HL-60 (cell line): ENCODE data around the gene LSAMP.

Experiments
- DNase-seq, 2 experiments: peaks; one replicate each; pipeline ENCODE4 v3.0.0-alpha.2; 2010 to 2020; ENCODE audit warnings: low read depth in 1 of 2, low spot score in 1 of 2
- H3K27ac ChIP-seq: fragments of 250-450 bp; sonication (Bioruptor Pico); replicated peaks from 2 replicates; pipeline ENCODE4 v1.5.1; 2020; ENCODE audit warnings: mild to moderate bottlenecking, moderate library complexity
- H3K27me3 ChIP-seq: fragments of 250-450 bp; sonication (Bioruptor Pico); 2 replicates; pipeline ENCODE4 v1.5.1; 2021; ENCODE audit warnings: mild to moderate bottlenecking, moderate library complexity; ENCODE audit not compliant: insufficient read depth, poor library complexity, severe bottlenecking
- H3K4me3 ChIP-seq: replicated peaks from 2 replicates; pipeline ENCODE4 v1.5.1; 2011; ENCODE audit warnings: mild to moderate bottlenecking, control low read depth, low read length; ENCODE audit not compliant: insufficient read depth
- GABPA ChIP-seq: IDR thresholded peaks from 2 replicates; pipeline ENCODE4 v1.6.1; 2012; ENCODE audit warnings: low read depth
- POLR2AphosphoS5 ChIP-seq: IDR thresholded peaks from 2 replicates; pipeline ENCODE4 v1.6.1; 2012; ENCODE audit warnings: low read depth
- SPI1 ChIP-seq: IDR thresholded peaks from 2 replicates; pipeline ENCODE4 v1.6.1; 2012; ENCODE audit warnings: low read depth, mild to moderate bottlenecking, borderline replicate concordance
- TF ChIP-seq, protein P1 (sequence below): IDR thresholded peaks from 2 replicates; pipeline ENCODE4 v1.6.1; 2012; ENCODE audit warnings: low read depth; ENCODE audit not compliant: insufficient replicate concordance
- TF ChIP-seq, protein P2 (sequence below): IDR thresholded peaks from one replicate; pipeline ENCODE4 v1.5.1; 2011; ENCODE audit warnings: low read length, control low read depth, inconsistent platforms; ENCODE audit not compliant: insufficient read depth

The LSAMP gene

DNA sequence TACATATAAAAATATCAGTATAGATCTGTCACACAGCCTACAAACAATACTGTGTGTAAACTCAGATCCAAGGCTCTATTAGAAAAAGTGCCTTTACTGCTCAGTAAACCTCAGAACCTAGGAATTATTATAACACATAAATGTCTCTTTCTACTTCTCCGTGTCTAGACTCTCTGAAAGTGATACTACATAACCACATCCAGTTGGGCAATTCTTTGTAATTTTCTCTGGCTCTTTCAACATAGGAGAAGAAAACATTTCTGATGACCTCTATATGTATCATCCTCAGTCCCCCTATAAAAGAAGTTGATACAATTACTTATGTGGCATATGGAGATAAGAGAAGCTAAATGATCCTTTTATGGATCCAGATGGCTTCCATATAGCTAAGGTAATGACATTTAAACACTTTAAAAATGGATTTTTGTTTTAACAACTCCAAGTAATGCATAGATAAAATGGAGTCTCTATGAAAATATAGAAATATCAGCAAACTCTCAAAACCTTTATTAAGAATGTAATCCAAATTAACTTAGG, 104.5 kb downstream of the LSAMP start:
- Histone ChIP-seq H3K27ac (no peak overlapping the region), H3K27me3 (no peaks in the 10 kb centered on the region), H3K4me3 (no peak overlapping the region)
- DNase-seq, result no peak
- TF ChIP-seq GABPA (no peak), SPI1 (no peak)
- TF ChIP-seq, protein P1, sequence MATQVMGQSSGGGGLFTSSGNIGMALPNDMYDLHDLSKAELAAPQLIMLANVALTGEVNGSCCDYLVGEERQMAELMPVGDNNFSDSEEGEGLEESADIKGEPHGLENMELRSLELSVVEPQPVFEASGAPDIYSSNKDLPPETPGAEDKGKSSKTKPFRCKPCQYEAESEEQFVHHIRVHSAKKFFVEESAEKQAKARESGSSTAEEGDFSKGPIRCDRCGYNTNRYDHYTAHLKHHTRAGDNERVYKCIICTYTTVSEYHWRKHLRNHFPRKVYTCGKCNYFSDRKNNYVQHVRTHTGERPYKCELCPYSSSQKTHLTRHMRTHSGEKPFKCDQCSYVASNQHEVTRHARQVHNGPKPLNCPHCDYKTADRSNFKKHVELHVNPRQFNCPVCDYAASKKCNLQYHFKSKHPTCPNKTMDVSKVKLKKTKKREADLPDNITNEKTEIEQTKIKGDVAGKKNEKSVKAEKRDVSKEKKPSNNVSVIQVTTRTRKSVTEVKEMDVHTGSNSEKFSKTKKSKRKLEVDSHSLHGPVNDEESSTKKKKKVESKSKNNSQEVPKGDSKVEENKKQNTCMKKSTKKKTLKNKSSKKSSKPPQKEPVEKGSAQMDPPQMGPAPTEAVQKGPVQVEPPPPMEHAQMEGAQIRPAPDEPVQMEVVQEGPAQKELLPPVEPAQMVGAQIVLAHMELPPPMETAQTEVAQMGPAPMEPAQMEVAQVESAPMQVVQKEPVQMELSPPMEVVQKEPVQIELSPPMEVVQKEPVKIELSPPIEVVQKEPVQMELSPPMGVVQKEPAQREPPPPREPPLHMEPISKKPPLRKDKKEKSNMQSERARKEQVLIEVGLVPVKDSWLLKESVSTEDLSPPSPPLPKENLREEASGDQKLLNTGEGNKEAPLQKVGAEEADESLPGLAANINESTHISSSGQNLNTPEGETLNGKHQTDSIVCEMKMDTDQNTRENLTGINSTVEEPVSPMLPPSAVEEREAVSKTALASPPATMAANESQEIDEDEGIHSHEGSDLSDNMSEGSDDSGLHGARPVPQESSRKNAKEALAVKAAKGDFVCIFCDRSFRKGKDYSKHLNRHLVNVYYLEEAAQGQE, result no peak

DNA sequence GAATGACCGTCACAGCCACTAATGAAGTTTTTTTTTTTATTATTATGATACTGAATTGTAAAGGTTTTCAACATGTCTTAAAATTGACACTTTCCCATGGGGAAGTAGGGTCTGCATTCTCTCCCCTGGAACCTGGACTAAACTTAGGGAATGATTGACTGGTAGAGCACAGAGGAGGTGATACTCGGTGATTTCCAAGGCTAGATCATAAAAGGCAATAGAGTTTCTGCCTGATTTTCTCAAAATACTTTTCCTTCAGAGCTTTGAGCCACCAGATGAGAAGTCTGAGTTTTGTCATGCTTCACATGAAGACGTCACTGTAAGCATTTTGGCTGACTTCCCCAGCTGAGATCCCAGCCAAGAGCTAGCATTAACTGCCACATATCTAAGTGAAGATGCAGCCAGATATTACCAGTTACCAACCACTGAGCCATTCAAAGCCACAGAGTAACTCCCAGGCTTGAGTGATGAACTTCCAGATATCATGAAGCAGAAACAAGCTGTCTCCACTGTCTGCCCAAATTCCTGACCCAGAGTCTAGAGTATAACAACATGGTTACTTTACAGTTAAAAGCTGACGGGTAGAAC, 105.8 kb downstream of the LSAMP start:
- TF ChIP-seq GABPA (no peak), POLR2AphosphoS5 (no peak), SPI1 (no peak)
- TF ChIP-seq, protein P1, result no peak
- TF ChIP-seq, protein P2, sequence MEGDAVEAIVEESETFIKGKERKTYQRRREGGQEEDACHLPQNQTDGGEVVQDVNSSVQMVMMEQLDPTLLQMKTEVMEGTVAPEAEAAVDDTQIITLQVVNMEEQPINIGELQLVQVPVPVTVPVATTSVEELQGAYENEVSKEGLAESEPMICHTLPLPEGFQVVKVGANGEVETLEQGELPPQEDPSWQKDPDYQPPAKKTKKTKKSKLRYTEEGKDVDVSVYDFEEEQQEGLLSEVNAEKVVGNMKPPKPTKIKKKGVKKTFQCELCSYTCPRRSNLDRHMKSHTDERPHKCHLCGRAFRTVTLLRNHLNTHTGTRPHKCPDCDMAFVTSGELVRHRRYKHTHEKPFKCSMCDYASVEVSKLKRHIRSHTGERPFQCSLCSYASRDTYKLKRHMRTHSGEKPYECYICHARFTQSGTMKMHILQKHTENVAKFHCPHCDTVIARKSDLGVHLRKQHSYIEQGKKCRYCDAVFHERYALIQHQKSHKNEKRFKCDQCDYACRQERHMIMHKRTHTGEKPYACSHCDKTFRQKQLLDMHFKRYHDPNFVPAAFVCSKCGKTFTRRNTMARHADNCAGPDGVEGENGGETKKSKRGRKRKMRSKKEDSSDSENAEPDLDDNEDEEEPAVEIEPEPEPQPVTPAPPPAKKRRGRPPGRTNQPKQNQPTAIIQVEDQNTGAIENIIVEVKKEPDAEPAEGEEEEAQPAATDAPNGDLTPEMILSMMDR, result no peak
- no peak for DNase-seq
- H3K4me3 ChIP-seq, result no peak overlapping the region
- H3K27me3 ChIP-seq, result no peaks in the 10 kb centered on the region
- H3K27ac ChIP-seq, result no peak overlapping the region

DNA sequence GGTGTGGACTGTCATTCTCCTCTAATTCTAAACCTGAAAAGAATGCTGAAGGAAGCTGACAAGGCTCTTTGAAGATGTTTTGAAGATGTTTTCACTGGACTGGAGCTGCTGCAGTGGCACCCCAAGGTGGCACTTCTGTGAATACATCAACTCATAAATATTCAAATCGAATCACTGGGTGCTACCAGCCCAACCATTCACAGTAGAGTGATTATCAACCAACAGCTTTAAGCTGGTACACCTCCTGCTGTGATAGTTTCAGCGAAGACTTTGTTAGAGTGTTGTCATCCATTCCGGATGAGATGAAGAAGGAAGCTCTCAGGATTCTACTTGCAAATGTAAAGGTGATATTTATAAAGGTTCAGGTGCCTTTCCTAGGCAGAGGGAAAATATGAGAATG, 106.6 kb downstream of the LSAMP start:
- Histone ChIP-seq H3K4me3 (no peak overlapping the region), H3K27me3 (no peaks in the 10 kb centered on the region), H3K27ac (no peak overlapping the region)
- TF ChIP-seq SPI1 (no peak), GABPA (no peak), POLR2AphosphoS5 (no peak)
- TF ChIP-seq, protein P1, result no peak
- TF ChIP-seq, protein P2, result no peak
- no peak for DNase-seq
